Mesothelial cell of epicardium (in vitro differentiated cells): Measurements from ENCODE around the gene RCOR1. TPM values are rescaled to one million over a fixed set of nuclear protein-coding genes. Genes with fewer than 3 reads are reported as not detected.

ENCODE experiments used
- DNase-seq, 2 experiments: peaks; one replicate each; pipeline ENCODE4 v3.0.0; 2021; ENCODE audit warnings: low spot score in 2 of 2; ENCODE audit not compliant: unreplicated experiment in 2 of 2
- H3K27ac Mint-ChIP-seq: 2 replicates; pipeline ENCODE4 v1.8.0; 2021; ENCODE audit warnings: mixed read lengths
- H3K27me3 Mint-ChIP-seq: 2 replicates; pipeline ENCODE4 v1.8.0; 2021; ENCODE audit warnings: low read depth, mixed read lengths
- H3K36me3 Mint-ChIP-seq: 2 replicates; pipeline ENCODE4 v1.8.0; 2021; ENCODE audit warnings: mixed read lengths
- H3K4me1 Mint-ChIP-seq: 2 replicates; pipeline ENCODE4 v1.8.0; 2021; ENCODE audit warnings: mixed read lengths
- H3K4me3 Mint-ChIP-seq: 2 replicates; pipeline ENCODE4 v1.8.0; 2021; ENCODE audit warnings: mild to moderate bottlenecking, moderate library complexity, mixed read lengths
- H3K9me3 Mint-ChIP-seq: 2 replicates; pipeline ENCODE4 v1.8.0; 2021; ENCODE audit warnings: mixed read lengths
- CTCF ChIP-seq: fragments of 200-600 bp; sonication (generic); IDR thresholded peaks from one replicate; pipeline ENCODE4 v1.5.0; 2021; ENCODE audit warnings: antibody characterized with exemption; ENCODE audit not compliant: unreplicated experiment
- total RNA-seq: library from RNA; stranded (reverse); gene quantifications from 3 replicates; pipeline ENCODE4 v1.2.1, GENCODE V29; 2021

Gene RCOR1
- total RNA-seq, 1 donor from 2014 or later = 47.4 TPM

- Mint-ChIP-seq H3K27me3 (no peaks in the 10 kb centered on the region), H3K27ac (peak overlapping the region; percentile 14), H3K36me3 (peaks cover 2% of the 10 kb centered on the region), H3K4me1 (peaks cover 21% of the 10 kb centered on the region), H3K4me3 (no peak overlapping the region), H3K9me3 (peaks cover 5% of the 10 kb centered on the region)
- DNase-seq = no peak
- no peak for TF ChIP-seq CTCF
These were observed 62.7 kb downstream of the RCOR1 start for GRCh38 chr14:102655137-102655536.

GRCh38 chr14:102659797-102660196, 67.3 kb downstream of the RCOR1 start:
- H3K4me1 Mint-ChIP-seq = peaks cover 30% of the 10 kb centered on the region
- no peaks in the 10 kb centered on the region for H3K36me3 Mint-ChIP-seq
- no peaks in the 10 kb centered on the region for H3K27me3 Mint-ChIP-seq
- H3K9me3 Mint-ChIP-seq = no peaks in the 10 kb centered on the region
- no peak overlapping the region for H3K27ac Mint-ChIP-seq
- DNase-seq = no peak
- TF ChIP-seq CTCF = no peak
- no peak overlapping the region for H3K4me3 Mint-ChIP-seq

- Mint-ChIP-seq H3K4me1 (peaks cover 33% of the 10 kb centered on the region), H3K4me3 (no peak overlapping the region), H3K36me3 (no peaks in the 10 kb centered on the region), H3K9me3 (no peaks in the 10 kb centered on the region), H3K27me3 (no peaks in the 10 kb centered on the region), H3K27ac (no peak overlapping the region)
- TF ChIP-seq CTCF = no peak
- no peak for DNase-seq
These were observed 69.2 kb downstream of the RCOR1 start for GRCh38 chr14:102661614-102662013.

GRCh38 chr14:102662636-102663430, 70.4 kb downstream of the RCOR1 start:
- Mint-ChIP-seq H3K4me1 (peaks cover 41% of the 10 kb centered on the region), H3K36me3 (no peaks in the 10 kb centered on the region), H3K9me3 (no peaks in the 10 kb centered on the region), H3K27ac (peak overlapping the region; percentile 77), H3K27me3 (no peaks in the 10 kb centered on the region), H3K4me3 (no peak overlapping the region)
- DNase-seq = no peak
- TF ChIP-seq CTCF = no peak

GRCh38 chr14:102663440-102663839, 71.0 kb downstream of the RCOR1 start:
- TF ChIP-seq CTCF = no peak
- Mint-ChIP-seq H3K27me3 (no peaks in the 10 kb centered on the region), H3K4me3 (no peak overlapping the region), H3K4me1 (peaks cover 45% of the 10 kb centered on the region), H3K27ac (peak overlapping the region; percentile 77), H3K9me3 (no peaks in the 10 kb centered on the region), H3K36me3 (no peaks in the 10 kb centered on the region)
- DNase-seq = no peak
